K562 (cell line): ENCODE data around the gene JMY. TPM values are rescaled to one million over a fixed set of nuclear protein-coding genes. Genes with fewer than 3 reads are reported as not detected.

Source experiments
- ATAC-seq: fragments of 200-7000 bp; cut with Tn5 transposase; 3 replicates; pipeline ENCODE4 v1.9.1; 2020; ENCODE audit warnings: moderate library complexity
- BruUV-seq: library from RNA; stranded (reverse); fragments of 400-500 nt; replicated peaks from 2 replicates; lab custom pipeline; 2021; lab: Mats Ljungman, UMichigan
- CTCF ChIA-PET: fragments of 300-600 bp; formaldehyde crosslinking; extraction: SDS; loops from one replicate; lab custom pipeline; 2021; ENCODE audit warnings: low intra/inter-chr PET ratio; lab: Yijun Ruan, JAX
- POLR2A ChIA-PET: fragments of 300-600, 350-650 bp; sonication (Branson Sonifier 250); formaldehyde crosslinking; extraction: SDS; loops from one replicate; lab custom pipeline; 2021; ENCODE audit warnings: antibody characterized with exemption, inconsistent platforms; lab: Yijun Ruan, JAX
- DNase-seq, 4 experiments: peaks; one replicate each; pipeline versions ENCODE4 v3.0.0 to v3.0.0-alpha.2; 2011 to 2018; ENCODE audit warnings: low spot score in 3 of 4, mixed read lengths in 3 of 4; ENCODE audit errors: extremely low read depth in 1 of 4
- FAIRE-seq: peaks from 2 replicates; lab custom pipeline; 2011; peaks lifted over from hg19 to GRCh38; lab: Jason Lieb, UNC
- H2AFZ ChIP-seq: 2 replicates; pipeline ENCODE4 v1.6.0; 2011; ENCODE audit warnings: low read depth, low read length, control low read depth, inconsistent platforms
- H3K27ac ChIP-seq: fragments of 200-600 bp; 3 replicates; pipeline ENCODE4 v1.8.0; 2011; ENCODE audit warnings: low read depth, mild to moderate bottlenecking, control low read depth, inconsistent platforms, low read length, moderate library complexity, mixed read lengths; ENCODE audit errors: extremely low read depth
- H3K27me3 ChIP-seq, 2 experiments: fragments of 300-600 bp in 1 of 2; 2 replicates in 1 of 2; 3 replicates in 1 of 2; pipeline versions ENCODE4 v1.6.0 to v1.8.0; 2011; ENCODE audit warnings: inconsistent platforms in 2 of 2, low read length in 2 of 2, mild to moderate bottlenecking in 1 of 2, mixed read lengths in 1 of 2, moderate library complexity in 1 of 2; ENCODE audit not compliant: control insufficient read depth in 2 of 2, insufficient read depth in 2 of 2
- H3K36me3 ChIP-seq: fragments of 300-600 bp; 3 replicates; pipeline ENCODE4 v1.8.0; 2011; ENCODE audit warnings: mild to moderate bottlenecking, low read length, inconsistent platforms; ENCODE audit not compliant: control insufficient read depth, insufficient read depth
- H3K4me1 ChIP-seq, 2 experiments: fragments of 200-600 bp in 1 of 2; replicated peaks in 1 of 2; 2 replicates in 1 of 2; 3 replicates in 1 of 2; pipeline versions ENCODE4 v1.5.1 to v1.8.0; 2011; ENCODE audit warnings: inconsistent platforms in 2 of 2, low read length in 2 of 2, mild to moderate bottlenecking in 1 of 2, mixed read lengths in 1 of 2, moderate library complexity in 1 of 2; ENCODE audit not compliant: control insufficient read depth in 2 of 2, insufficient read depth in 2 of 2
- H3K4me2 ChIP-seq: 2 replicates; pipeline ENCODE4 v1.6.1; 2011; ENCODE audit warnings: low read length, control low read depth, inconsistent platforms, mixed read lengths; ENCODE audit not compliant: insufficient read depth
- H3K4me3 ChIP-seq: fragments of 200-600 bp; sonication (generic), shearing (Covaris generic); 2 replicates; pipeline ENCODE4 v1.5.1; 2016; ENCODE audit warnings: control low read depth, inconsistent platforms
- H3K79me2 ChIP-seq: fragments of 200-600 bp; 3 replicates; pipeline ENCODE4 v1.8.0; 2011; ENCODE audit warnings: low read length, inconsistent platforms; ENCODE audit not compliant: control insufficient read depth, insufficient read depth
- H3K9ac ChIP-seq, 2 experiments: 2 replicates each; pipeline versions ENCODE4 v1.6.0 to v1.6.1; 2011; ENCODE audit warnings: low read depth in 2 of 2, low read length in 2 of 2, control low read depth in 1 of 2, inconsistent platforms in 1 of 2, mild to moderate bottlenecking in 1 of 2, mixed read lengths in 1 of 2; ENCODE audit not compliant: insufficient read depth in 1 of 2
- H3K9me1 ChIP-seq: one replicate; pipeline ENCODE4 v1.6.0; 2011; ENCODE audit warnings: inconsistent platforms, mild to moderate bottlenecking, low read length, moderate library complexity; ENCODE audit not compliant: control insufficient read depth, insufficient read depth
- H3K9me3 ChIP-seq: replicated peaks from 2 replicates; pipeline ENCODE4 v1.5.1; 2011; ENCODE audit warnings: low read depth, low read length, inconsistent platforms; ENCODE audit not compliant: control insufficient read depth, insufficient read depth
- H4K20me1 ChIP-seq: replicated peaks from 2 replicates; pipeline ENCODE4 v1.6.1; 2011; ENCODE audit warnings: low read length, inconsistent platforms, mixed read lengths; ENCODE audit not compliant: control insufficient read depth, insufficient read depth
- C11orf30 ChIP-seq: fragments of 450-650 bp; IDR thresholded peaks from 2 replicates; pipeline ENCODE4 v1.6.1; 2016; ENCODE audit warnings: low read depth, mild to moderate bottlenecking
- CAMTA2 ChIP-seq: fragments of 250-450 bp; sonication (Bioruptor Pico); conservative IDR thresholded peaks from 2 replicates; pipeline ENCODE4 v1.5.1; 2022
- DNMT1 ChIP-seq: fragments of 450-650 bp; IDR thresholded peaks from 2 replicates; pipeline ENCODE4 v1.6.1; 2016; ENCODE audit warnings: antibody characterized with exemption, mild to moderate bottlenecking
- EHMT2 ChIP-seq: fragments of 450-650 bp; IDR thresholded peaks from 2 replicates; pipeline ENCODE4 v1.6.1; 2018; ENCODE audit warnings: antibody characterized with exemption
- NCOA4 ChIP-seq: fragments of 450-650 bp; IDR thresholded peaks from 2 replicates; pipeline ENCODE4 v1.6.1; 2018; ENCODE audit warnings: mild to moderate bottlenecking; ENCODE audit not compliant: partially characterized antibody
- SMAD1 ChIP-seq: fragments of 150-350 bp; IDR thresholded peaks from 2 replicates; pipeline ENCODE4 v1.6.1; 2014; ENCODE audit warnings: low read length, low read depth; ENCODE audit not compliant: partially characterized antibody
- ZNF143 ChIP-seq: sonication (generic); formaldehyde crosslinking; IDR thresholded peaks from 2 replicates; pipeline ENCODE4 v1.9.0; 2022; ENCODE audit warnings: mild to moderate bottlenecking, missing genetic modification reagents
- WGBS: fragments of 100-300 bp; shearing (Covaris generic); methylation state at CpG from one replicate; pipeline ENCODE4 v1.1.6; 2016; ENCODE audit warnings: low coverage, mixed read lengths; ENCODE audit not compliant: insufficient coverage; ENCODE audit errors: missing lambda C conversion rate; 5-methylcytosine and 5-hydroxymethylcytosine counted together
- in situ Hi-C: fragments of 300-500 bp; cut with MboI; formaldehyde crosslinking; loops from 4 replicates; pipeline ENCODE4 v1.15.0; 2018; ENCODE audit warnings: inconsistent platforms, mixed read lengths
- intact Hi-C: fragments of 100-400 bp; cut with micrococcal nuclease; formaldehyde crosslinking; loops from 2 replicates; pipeline ENCODE4 v1.14.2; 2022
- polyA plus RNA-seq, 8 experiments: library from polyadenylated mRNA; depleted of rRNA in 4 of 8; stranded (reverse) in 5 of 8; unstranded in 3 of 8; fragments of >200 nt; fragmentation: Nextera tagmentation in 2 of 8; fragmentation: Illumina TruSeq in 1 of 8; extraction: Ambion mirVana in 2 of 8; extraction: Trizol in 1 of 8; gene quantifications; 2 replicates each; pipeline versions ENCODE4 v1.2.1 to v1.2.3, GENCODE V29; 2011 to 2014; ENCODE audit warnings: inconsistent platforms in 1 of 8, missing spikeins in 1 of 8
- total RNA-seq, 7 experiments: library from RNA; depleted of rRNA in 6 of 7; stranded (reverse); fragments of >200 nt in 6 of 7; fragmentation: Illumina TruSeq in 2 of 7; extraction: Trizol in 2 of 7; gene quantifications; 2 replicates each; pipeline versions ENCODE4 v1.2.1 to v1.2.3, GENCODE V29; 2011 to 2021; ENCODE audit warnings: low replicate concordance in 1 of 7
- TF ChIP-seq, protein P1 (sequence below): sonication (generic); formaldehyde crosslinking; IDR thresholded peaks from 2 replicates; pipeline ENCODE4 v1.8.1; 2023; ENCODE audit warnings: mild to moderate bottlenecking, missing genetic modification reagents
- TF ChIP-seq, protein P2 (sequence below): fragments of 250-450 bp; sonication (Bioruptor Pico); IDR thresholded peaks from 2 replicates; pipeline ENCODE4 v1.4.0; 2020; ENCODE audit warnings: mild to moderate bottlenecking, moderate library complexity, borderline replicate concordance
- TF ChIP-seq, protein P3 (sequence below): fragments of 450-650 bp; IDR thresholded peaks from one replicate; pipeline ENCODE4 v1.6.1; 2018; ENCODE audit warnings: mild to moderate bottlenecking, moderate library complexity; ENCODE audit not compliant: partially characterized antibody

The JMY gene
- total and polyA plus RNA-seq, 9 of the 15 experiments (the other 6 are each of a cell fraction or from before 2014, with no cell fraction given) = 1.1 to 5.5 (median 3.7) TPM

GRCh38 chr5:79285833-79286232, 49.9 kb downstream of the JMY start:
- Histone ChIP-seq H3K4me3 (no peak overlapping the region), H3K9me3 (no peaks in the 10 kb centered on the region), H3K9me1 (no peaks in the 10 kb centered on the region), H3K4me2 (no peak overlapping the region)
- CTCF ChIA-PET = no interaction called here
- POLR2A ChIA-PET = no interaction called here
- no TSS peak for BruUV-seq
- no peak for FAIRE-seq
- in situ Hi-C loops = no loop called here
- TF ChIP-seq, protein P1, sequence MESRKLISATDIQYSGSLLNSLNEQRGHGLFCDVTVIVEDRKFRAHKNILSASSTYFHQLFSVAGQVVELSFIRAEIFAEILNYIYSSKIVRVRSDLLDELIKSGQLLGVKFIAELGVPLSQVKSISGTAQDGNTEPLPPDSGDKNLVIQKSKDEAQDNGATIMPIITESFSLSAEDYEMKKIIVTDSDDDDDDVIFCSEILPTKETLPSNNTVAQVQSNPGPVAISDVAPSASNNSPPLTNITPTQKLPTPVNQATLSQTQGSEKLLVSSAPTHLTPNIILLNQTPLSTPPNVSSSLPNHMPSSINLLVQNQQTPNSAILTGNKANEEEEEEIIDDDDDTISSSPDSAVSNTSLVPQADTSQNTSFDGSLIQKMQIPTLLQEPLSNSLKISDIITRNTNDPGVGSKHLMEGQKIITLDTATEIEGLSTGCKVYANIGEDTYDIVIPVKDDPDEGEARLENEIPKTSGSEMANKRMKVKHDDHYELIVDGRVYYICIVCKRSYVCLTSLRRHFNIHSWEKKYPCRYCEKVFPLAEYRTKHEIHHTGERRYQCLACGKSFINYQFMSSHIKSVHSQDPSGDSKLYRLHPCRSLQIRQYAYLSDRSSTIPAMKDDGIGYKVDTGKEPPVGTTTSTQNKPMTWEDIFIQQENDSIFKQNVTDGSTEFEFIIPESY (CRISPR knock-in tag) = no peak
- TF ChIP-seq CAMTA2 (CRISPR knock-in tag) (no peak), DNMT1 (no peak), ZNF143 (CRISPR knock-in tag) (no peak), SMAD1 (no peak), C11orf30 (no peak), EHMT2 (no peak), NCOA4 (no peak)
- TF ChIP-seq, protein P2, sequence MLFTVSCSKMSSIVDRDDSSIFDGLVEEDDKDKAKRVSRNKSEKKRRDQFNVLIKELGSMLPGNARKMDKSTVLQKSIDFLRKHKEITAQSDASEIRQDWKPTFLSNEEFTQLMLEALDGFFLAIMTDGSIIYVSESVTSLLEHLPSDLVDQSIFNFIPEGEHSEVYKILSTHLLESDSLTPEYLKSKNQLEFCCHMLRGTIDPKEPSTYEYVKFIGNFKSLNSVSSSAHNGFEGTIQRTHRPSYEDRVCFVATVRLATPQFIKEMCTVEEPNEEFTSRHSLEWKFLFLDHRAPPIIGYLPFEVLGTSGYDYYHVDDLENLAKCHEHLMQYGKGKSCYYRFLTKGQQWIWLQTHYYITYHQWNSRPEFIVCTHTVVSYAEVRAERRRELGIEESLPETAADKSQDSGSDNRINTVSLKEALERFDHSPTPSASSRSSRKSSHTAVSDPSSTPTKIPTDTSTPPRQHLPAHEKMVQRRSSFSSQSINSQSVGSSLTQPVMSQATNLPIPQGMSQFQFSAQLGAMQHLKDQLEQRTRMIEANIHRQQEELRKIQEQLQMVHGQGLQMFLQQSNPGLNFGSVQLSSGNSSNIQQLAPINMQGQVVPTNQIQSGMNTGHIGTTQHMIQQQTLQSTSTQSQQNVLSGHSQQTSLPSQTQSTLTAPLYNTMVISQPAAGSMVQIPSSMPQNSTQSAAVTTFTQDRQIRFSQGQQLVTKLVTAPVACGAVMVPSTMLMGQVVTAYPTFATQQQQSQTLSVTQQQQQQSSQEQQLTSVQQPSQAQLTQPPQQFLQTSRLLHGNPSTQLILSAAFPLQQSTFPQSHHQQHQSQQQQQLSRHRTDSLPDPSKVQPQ (CRISPR knock-in tag) = no peak
- TF ChIP-seq, protein P3, sequence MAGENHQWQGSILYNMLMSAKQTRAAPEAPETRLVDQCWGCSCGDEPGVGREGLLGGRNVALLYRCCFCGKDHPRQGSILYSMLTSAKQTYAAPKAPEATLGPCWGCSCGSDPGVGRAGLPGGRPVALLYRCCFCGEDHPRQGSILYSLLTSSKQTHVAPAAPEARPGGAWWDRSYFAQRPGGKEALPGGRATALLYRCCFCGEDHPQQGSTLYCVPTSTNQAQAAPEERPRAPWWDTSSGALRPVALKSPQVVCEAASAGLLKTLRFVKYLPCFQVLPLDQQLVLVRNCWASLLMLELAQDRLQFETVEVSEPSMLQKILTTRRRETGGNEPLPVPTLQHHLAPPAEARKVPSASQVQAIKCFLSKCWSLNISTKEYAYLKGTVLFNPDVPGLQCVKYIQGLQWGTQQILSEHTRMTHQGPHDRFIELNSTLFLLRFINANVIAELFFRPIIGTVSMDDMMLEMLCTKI = no peak
- TF ChIP-seq, all 486 proteins: peak for 0
- Histone ChIP-seq H4K20me1 (no peaks in the 10 kb centered on the region), H3K4me1 (no peaks in the 10 kb centered on the region), H3K36me3 (0 out of 3 replicates have a peak, but pooled peaks cover 2% of the 10 kb centered on the region), H3K79me2 (no peaks in the 10 kb centered on the region), H3K27me3 (no peaks in the 10 kb centered on the region), H3K9ac (no peak overlapping the region), H3K27ac (no peak overlapping the region), H2AFZ (no peak overlapping the region)
- no peak for DNase-seq
- intact Hi-C loops = no loop called here
- no peak for ATAC-seq
- WGBS = 83% methylated on average over 7 of the region's 7 CpGs
